GM23248 (cell line): ENCODE data around the gene FIP1L1.

ENCODE experiments used
- EZH2 ChIP-seq: fragments of 200-600 bp; sonication (generic); IDR thresholded peaks from 2 replicates; pipeline ENCODE4 v1.6.1; 2018; ENCODE audit warnings: antibody characterized with exemption, mild to moderate bottlenecking; ENCODE audit not compliant: insufficient read depth, poor library complexity, severe bottlenecking
- EZH2phosphoT487 ChIP-seq: fragments of 200-600 bp; sonication (generic); IDR thresholded peaks from 2 replicates; pipeline ENCODE4 v1.6.1; 2018; ENCODE audit warnings: antibody characterized with exemption, moderate library complexity, mild to moderate bottlenecking, low read depth; ENCODE audit not compliant: insufficient read depth

- TF ChIP-seq EZH2 (no peak), EZH2phosphoT487 (no peak)
Observed at GRCh38 chr4:53453385-53453784, 75.9 kb downstream of the FIP1L1 start.
